ENCODE measurements around the gene PDE4B. TPM values are rescaled to one million over a fixed set of nuclear protein-coding genes. Genes with fewer than 3 reads are reported as not detected.

Gene PDE4B
- total RNA-seq, 2 experiments from 2014 or later = 2.4 to 3.1 TPM

DNA sequence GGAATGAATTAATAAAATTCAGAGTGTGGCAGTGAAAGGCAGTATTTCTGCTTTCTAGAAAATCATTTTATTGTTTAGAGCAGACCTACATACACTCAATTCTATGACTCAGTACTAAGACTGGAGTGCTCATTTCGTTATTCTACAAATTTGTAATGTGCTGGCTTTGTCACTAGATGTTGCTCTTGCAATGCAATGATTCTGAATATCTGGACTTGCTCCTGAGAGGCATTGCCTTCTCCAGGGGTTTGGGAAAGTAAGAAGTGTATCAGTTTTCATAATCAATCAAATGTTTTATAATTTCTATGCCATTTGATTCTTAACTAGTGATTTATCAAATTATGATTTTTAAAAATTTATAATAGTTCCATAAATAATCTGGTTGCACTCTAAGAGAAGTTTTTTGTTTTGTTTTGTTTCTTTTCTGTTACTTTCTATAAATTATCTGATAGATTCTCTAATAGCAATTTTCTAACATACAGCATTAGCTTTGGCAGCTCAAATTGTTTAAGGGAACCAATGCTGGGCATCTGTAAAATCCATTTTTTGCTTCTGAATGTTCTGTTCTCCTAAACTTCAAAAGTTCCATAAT lies 460.7 kb downstream of the PDE4B start:
- Histone ChIP-seq H3K4me3 (ENCODE audit: low read depth, low read length, poor library complexity, severe bottlenecking) (no peak overlapping the region), H3K9me2 (ENCODE audit: insufficient read depth, low read length) (no peaks in the 10 kb centered on the region), H2AFZ (ENCODE audit: low read length) (no peak overlapping the region), H3K9me3 (ENCODE audit: low read length) (no peaks in the 10 kb centered on the region), H3K79me2 (ENCODE audit: insufficient read depth, low read depth, low read length) (no peaks in the 10 kb centered on the region), H3K36me3 (ENCODE audit: insufficient read depth, low read length) (no peaks in the 10 kb centered on the region), H3K4me2 (ENCODE audit: low read length) (no peak overlapping the region), H3K27ac (ENCODE audit: low read depth, low read length, poor library complexity, severe bottlenecking) (no peak overlapping the region), H3K4me1 (ENCODE audit: insufficient read depth, low read length, poor library complexity, severe bottlenecking) (peaks cover 18% of the 10 kb centered on the region), H4K20me1 (ENCODE audit: insufficient read depth, low read length) (no peaks in the 10 kb centered on the region)
- no TSS peak for BruUV-seq (replicated peaks)
- DNase-seq (ENCODE audit: low spot score) = peak; percentile 74
- ChIA-PET CTCF (ENCODE audit: unreplicated experiment) (interaction anchor here (1.5 to 4.2 kb wide), 2 partner anchors 10 to 192 kb away, joined by 4 to 28 read pairs; no protein-coding TSS in a partner anchor), POLR2A (interaction anchor here (0.6 to 3.9 kb wide), 3 partner anchors 119 to 797 kb away, joined by 3 to 25 read pairs (median 3); no protein-coding TSS in a partner anchor)
- no peak for TF ChIP-seq EZH2phosphoT487 (IDR thresholded peaks at IDR 0.05; ENCODE audit: borderline replicate concordance, low read depth, low read length)
- TF ChIP-seq, protein P1, sequence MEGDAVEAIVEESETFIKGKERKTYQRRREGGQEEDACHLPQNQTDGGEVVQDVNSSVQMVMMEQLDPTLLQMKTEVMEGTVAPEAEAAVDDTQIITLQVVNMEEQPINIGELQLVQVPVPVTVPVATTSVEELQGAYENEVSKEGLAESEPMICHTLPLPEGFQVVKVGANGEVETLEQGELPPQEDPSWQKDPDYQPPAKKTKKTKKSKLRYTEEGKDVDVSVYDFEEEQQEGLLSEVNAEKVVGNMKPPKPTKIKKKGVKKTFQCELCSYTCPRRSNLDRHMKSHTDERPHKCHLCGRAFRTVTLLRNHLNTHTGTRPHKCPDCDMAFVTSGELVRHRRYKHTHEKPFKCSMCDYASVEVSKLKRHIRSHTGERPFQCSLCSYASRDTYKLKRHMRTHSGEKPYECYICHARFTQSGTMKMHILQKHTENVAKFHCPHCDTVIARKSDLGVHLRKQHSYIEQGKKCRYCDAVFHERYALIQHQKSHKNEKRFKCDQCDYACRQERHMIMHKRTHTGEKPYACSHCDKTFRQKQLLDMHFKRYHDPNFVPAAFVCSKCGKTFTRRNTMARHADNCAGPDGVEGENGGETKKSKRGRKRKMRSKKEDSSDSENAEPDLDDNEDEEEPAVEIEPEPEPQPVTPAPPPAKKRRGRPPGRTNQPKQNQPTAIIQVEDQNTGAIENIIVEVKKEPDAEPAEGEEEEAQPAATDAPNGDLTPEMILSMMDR (conservative IDR thresholded peaks at IDR 0.05; ENCODE audit: low read length) = peak; percentile 98
- intact Hi-C loops (cut with micrococcal nuclease; ENCODE audit: unreplicated experiment) = loop anchor here (1.0 to 5.0 kb wide), 3 partner anchors 149 to 474 kb away; no protein-coding TSS in a partner anchor

DNA sequence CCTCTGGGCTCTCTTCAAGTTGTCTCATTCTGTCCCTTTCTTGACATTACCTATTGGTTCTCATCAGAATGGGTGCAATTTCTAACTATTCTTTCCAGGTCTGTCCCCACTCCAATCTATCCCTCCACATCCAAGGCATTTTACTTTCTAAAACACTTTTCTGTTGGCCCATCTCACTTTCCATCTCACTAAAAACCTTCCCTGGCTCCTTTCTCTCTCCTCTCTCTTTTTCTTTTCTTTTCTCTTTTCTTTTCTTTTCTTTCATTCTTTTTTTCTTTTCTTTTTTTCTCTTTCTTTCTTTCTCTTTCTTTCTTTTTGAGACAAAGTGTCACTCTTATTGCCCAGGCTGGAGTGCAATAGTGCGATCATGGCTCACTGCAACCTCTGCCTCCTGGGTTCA lies 462.1 kb downstream of the PDE4B start:
- Histone ChIP-seq H3K9me3 (ENCODE audit: low read length) (no peaks in the 10 kb centered on the region), H3K9me2 (ENCODE audit: insufficient read depth, low read length) (no peaks in the 10 kb centered on the region), H3K79me2 (ENCODE audit: insufficient read depth, low read depth, low read length) (no peaks in the 10 kb centered on the region), H3K36me3 (ENCODE audit: insufficient read depth, low read length) (no peaks in the 10 kb centered on the region), H3K4me2 (ENCODE audit: low read length) (no peak overlapping the region), H2AFZ (ENCODE audit: low read length) (peak overlapping the region; percentile 52; the same call in 1 of the 2 replicates), H4K20me1 (ENCODE audit: insufficient read depth, low read length) (no peaks in the 10 kb centered on the region), H3K4me1 (ENCODE audit: insufficient read depth, low read length, poor library complexity, severe bottlenecking) (peaks cover 18% of the 10 kb centered on the region), H3K27ac (ENCODE audit: low read depth, low read length, poor library complexity, severe bottlenecking) (no peak overlapping the region), H3K4me3 (ENCODE audit: low read depth, low read length, poor library complexity, severe bottlenecking) (no peak overlapping the region)
- POLR2A ChIA-PET = interaction anchor here (0.7 to 3.9 kb wide), 3 partner anchors 20 to 250 kb away, joined by 3 to 25 read pairs (median 4); no protein-coding TSS in a partner anchor
- no peak for DNase-seq (ENCODE audit: low spot score)
- intact Hi-C loops (cut with micrococcal nuclease; ENCODE audit: unreplicated experiment) = loop anchor here (5.0 kb wide), 1 partner anchor 473 kb away; no protein-coding TSS in a partner anchor
- TF ChIP-seq, protein P1 (conservative IDR thresholded peaks at IDR 0.05; ENCODE audit: low read length) = no peak
- TF ChIP-seq EZH2phosphoT487 (IDR thresholded peaks at IDR 0.05; ENCODE audit: borderline replicate concordance, low read depth, low read length) = no peak
- no TSS peak for BruUV-seq (replicated peaks)
- CTCF ChIA-PET (ENCODE audit: unreplicated experiment) = interaction anchor here (1.5 to 4.2 kb wide), 2 partner anchors 12 to 191 kb away, joined by 4 to 28 read pairs; no protein-coding TSS in a partner anchor
